Measurements from ENCODE around the gene PTPRM. TPM values are rescaled to one million over a fixed set of nuclear protein-coding genes. Genes with fewer than 3 reads are reported as not detected.

Gene PTPRM
- total and polyA plus RNA-seq, 2 of the 8 experiments (the other 6 are each of a cell fraction or from before 2014, with no cell fraction given) = 4.1 to 7.0 TPM

DNA sequence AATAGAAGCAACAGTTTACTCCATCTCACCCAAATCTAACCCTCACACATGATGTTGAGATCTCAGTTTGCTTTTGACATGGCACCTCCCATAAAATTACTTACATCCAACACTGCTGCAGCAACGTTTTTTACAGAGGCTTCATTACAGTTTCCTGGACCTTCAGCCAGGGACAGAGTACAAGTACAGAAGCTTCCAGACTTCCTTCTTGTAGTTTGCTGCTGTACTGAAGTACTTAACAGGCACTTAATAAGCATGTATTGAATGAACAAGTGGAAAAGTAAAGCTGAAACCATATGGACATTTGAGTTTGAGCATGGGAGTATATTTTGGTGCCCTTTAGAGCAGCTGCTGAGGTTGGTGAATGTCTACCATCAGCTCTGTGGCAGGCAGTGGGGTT, 514.2 kb downstream of the PTPRM start:
- TF ChIP-seq RAD21 (IDR thresholded peaks at IDR 0.05 in 1 of 2, conservative IDR thresholded peaks at IDR 0.05 in 1 of 2; ENCODE audit: low read depth in 2 of 2, low read length in 2 of 2) = 0 out of 4 replicates have a peak, but pooled peaks of 1 of the 2 experiments have one; percentile 4
- no peak for TF ChIP-seq RBBP5 (IDR thresholded peaks at IDR 0.05; ENCODE audit: borderline replicate concordance, low read depth, low read length)
- no peak for TF ChIP-seq RNF2 (IDR thresholded peaks at IDR 0.05; ENCODE audit: borderline replicate concordance, low read depth, low read length, missing control alignments, poor library complexity, severe bottlenecking)
- no peak for TF ChIP-seq SAP30 (IDR thresholded peaks at IDR 0.05; ENCODE audit: insufficient read depth, insufficient replicate concordance, low read length)
- no peak for TF ChIP-seq FOSL1 (IDR thresholded peaks at IDR 0.05; ENCODE audit: insufficient read depth, low read depth, low read length)
- no peak for TF ChIP-seq KDM5A (IDR thresholded peaks at IDR 0.05; ENCODE audit: low read length)
- no peak for TF ChIP-seq CTBP2 (IDR thresholded peaks at IDR 0.05; ENCODE audit: borderline replicate concordance, insufficient read depth, insufficient read length, low read length)
- TF ChIP-seq POLR2AphosphoS5 (IDR thresholded peaks at IDR 0.05; ENCODE audit: low read depth, low read length) = no peak
- Histone ChIP-seq H3K27me3 (replicated peaks in 1 of 4; ENCODE audit: control insufficient read depth in 3 of 4, extremely low read depth in 1 of 4, insufficient read depth in 3 of 4, low read length in 3 of 4) (peaks cover 0 to 3% (median 0%) of the 10 kb centered on the region in 4 experiments; a peak in 4 of 7 replicates), H4K5ac (ENCODE audit: insufficient read length, low read depth, low read length) (no peak overlapping the region), H3K23me2 (ENCODE audit: low read depth, low read length) (no peaks in the 10 kb centered on the region), H3K23ac (ENCODE audit: insufficient read length) (no peak overlapping the region), H3K9me3 (ENCODE audit: insufficient read depth in 2 of 2, low read depth in 1 of 2, low read length in 1 of 2) (no peaks in the 10 kb centered on the region), H3K27ac (ENCODE audit: low read depth, low read length) (no peak overlapping the region), H3K4me2 (ENCODE audit: insufficient read depth in 1 of 2, low read depth in 2 of 2, low read length in 2 of 2) (no peak overlapping the region), H2BK15ac (ENCODE audit: low read length) (no peak overlapping the region), H3K4me3 (ENCODE audit: extremely low read depth in 1 of 4, insufficient read depth in 2 of 4, low read depth in 3 of 4, low read length in 4 of 4) (no peak overlapping the region), H2BK120ac (replicated peaks; ENCODE audit: low read depth, low read length) (no peak overlapping the region), H3K36me3 (ENCODE audit: control insufficient read depth in 2 of 4, insufficient read depth in 4 of 4, low read length in 3 of 4) (no peaks in the 10 kb centered on the region), H4K91ac (replicated peaks; ENCODE audit: insufficient read length, low read length) (no peak overlapping the region), H3K4ac (replicated peaks; ENCODE audit: insufficient read length, low read depth, low read length) (no peak overlapping the region), H3K18ac (ENCODE audit: extremely low read depth, low read length) (no peak overlapping the region), H3K4me1 (replicated peaks in 1 of 4; ENCODE audit: control insufficient read depth in 3 of 4, insufficient read depth in 4 of 4, low read length in 3 of 4) (peaks cover 1 to 23% (median 5%) of the 10 kb centered on the region in 4 experiments; a peak in 4 of 7 replicates), H2BK5ac (ENCODE audit: low read depth, low read length) (no peak overlapping the region), H3K56ac (replicated peaks; ENCODE audit: insufficient read length, low read depth, low read length) (no peak overlapping the region), H2AFZ (ENCODE audit: low read length) (no peak overlapping the region), H4K8ac (ENCODE audit: extremely low read depth, insufficient read depth, low read length) (no peak overlapping the region), H2BK12ac (ENCODE audit: low read depth, low read length) (no peak overlapping the region), H3K79me2 (ENCODE audit: control insufficient read depth in 1 of 2, insufficient read depth in 2 of 2, low read length in 2 of 2) (no peaks in the 10 kb centered on the region), H4K20me1 (replicated peaks in 1 of 2; ENCODE audit: control insufficient read depth in 1 of 2, insufficient read depth in 2 of 2, low read length in 2 of 2) (no peaks in the 10 kb centered on the region), H2AK5ac (ENCODE audit: low read depth, low read length) (no peak overlapping the region), H2BK20ac (ENCODE audit: low read length) (no peak overlapping the region; the same call in 1 of the 2 replicates), H3K79me1 (ENCODE audit: low read depth, low read length) (no peaks in the 10 kb centered on the region), H3K14ac (ENCODE audit: insufficient read length) (no peak overlapping the region), H3K9ac (replicated peaks in 1 of 4; ENCODE audit: extremely low read depth in 1 of 4, low read depth in 3 of 4, low read length in 3 of 4) (no peak overlapping the region)
- ChIA-PET CTCF (ENCODE audit: partially characterized antibody) (interaction anchor here (0.7 to 1.0 kb wide), 2 partner anchors 102 to 139 kb away, joined by 3 to 4 read pairs; no protein-coding TSS in a partner anchor), POLR2A (ENCODE audit: partially characterized antibody) (interaction anchor here (0.5 kb wide), 1 partner anchor 146 kb away, joined by 3 read pairs; no protein-coding TSS in a partner anchor)
- DNase-seq (ENCODE audit: low read depth in 1 of 2, low spot score in 2 of 2) (no peak), FAIRE-seq (no peak)
- 74% methylated on average over 1 of the region's 1 CpG; no CpG with 5 or more reads in 1 of the 2 experiments for WGBS, 2 experiments (ENCODE audit: extremely low coverage in 1 of 2, insufficient coverage in 1 of 2, insufficient read length in 1 of 2, insufficient replicate concordance in 2 of 2, low coverage in 1 of 2, low lambda C conversion rate in 2 of 2, missing lambda C conversion rate in 1 of 2)
